Measurements from ENCODE around the gene CRYBG3. TPM values are rescaled to one million over a fixed set of nuclear protein-coding genes. Genes with fewer than 3 reads are reported as not detected.

The CRYBG3 gene
- total RNA-seq (11.8 and 20.9 TPM in 2 replicates), polyA plus RNA-seq (2.7 and 7.7 TPM in 2 replicates)

DNA sequence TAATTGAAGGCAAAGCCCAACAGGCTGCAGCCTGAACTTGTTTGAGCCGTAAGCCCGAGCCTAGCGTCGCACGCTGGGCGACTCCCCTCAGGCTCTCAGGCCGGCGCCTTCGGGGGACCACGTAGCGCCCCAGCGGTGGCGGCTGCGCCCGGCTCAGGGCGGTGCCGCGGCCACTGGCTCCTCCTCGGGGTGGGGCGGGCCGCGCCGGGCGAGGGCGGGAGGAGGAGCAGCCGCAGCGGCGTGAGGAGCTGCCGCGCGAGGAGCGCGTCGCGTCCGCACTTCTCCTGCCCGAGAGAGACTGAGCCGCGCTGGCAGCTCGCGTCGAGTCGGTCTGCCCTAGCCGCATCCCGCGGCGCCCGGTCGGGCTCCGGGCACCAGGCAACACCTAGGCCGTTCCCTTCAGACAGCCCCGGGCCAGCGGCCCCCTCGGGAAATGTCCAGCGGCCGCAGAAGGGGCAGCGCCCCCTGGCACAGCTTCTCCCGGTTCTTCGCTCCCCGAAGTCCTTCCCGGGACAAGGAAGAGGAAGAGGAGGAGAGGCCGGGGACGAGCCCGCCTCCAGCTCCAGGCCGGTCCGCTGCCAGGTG is at the start of gene CRYBG3:
Gene CRYBG3, plus strand, starts transcription at position 238 of the 585 bp plus-strand sequence. Its CDS starts 196 bp downstream, at position 434.
- no peaks in the 10 kb centered on the region for H3K9me3 ChIP-seq (ENCODE audit: low read depth)
- peak within 1 kb of the TSS; percentile 86 for H3K4me3 ChIP-seq
- H3K27ac ChIP-seq, result peak within 1 kb of the TSS; percentile 61
- peak; percentile 86 to 91 for DNase-seq (ENCODE audit: low read depth in 1 of 2, low spot score in 1 of 2)
- H3K27me3 ChIP-seq, result peaks cover 15% of the 10 kb centered on the region
- TF ChIP-seq, protein P1, sequence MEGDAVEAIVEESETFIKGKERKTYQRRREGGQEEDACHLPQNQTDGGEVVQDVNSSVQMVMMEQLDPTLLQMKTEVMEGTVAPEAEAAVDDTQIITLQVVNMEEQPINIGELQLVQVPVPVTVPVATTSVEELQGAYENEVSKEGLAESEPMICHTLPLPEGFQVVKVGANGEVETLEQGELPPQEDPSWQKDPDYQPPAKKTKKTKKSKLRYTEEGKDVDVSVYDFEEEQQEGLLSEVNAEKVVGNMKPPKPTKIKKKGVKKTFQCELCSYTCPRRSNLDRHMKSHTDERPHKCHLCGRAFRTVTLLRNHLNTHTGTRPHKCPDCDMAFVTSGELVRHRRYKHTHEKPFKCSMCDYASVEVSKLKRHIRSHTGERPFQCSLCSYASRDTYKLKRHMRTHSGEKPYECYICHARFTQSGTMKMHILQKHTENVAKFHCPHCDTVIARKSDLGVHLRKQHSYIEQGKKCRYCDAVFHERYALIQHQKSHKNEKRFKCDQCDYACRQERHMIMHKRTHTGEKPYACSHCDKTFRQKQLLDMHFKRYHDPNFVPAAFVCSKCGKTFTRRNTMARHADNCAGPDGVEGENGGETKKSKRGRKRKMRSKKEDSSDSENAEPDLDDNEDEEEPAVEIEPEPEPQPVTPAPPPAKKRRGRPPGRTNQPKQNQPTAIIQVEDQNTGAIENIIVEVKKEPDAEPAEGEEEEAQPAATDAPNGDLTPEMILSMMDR (IDR thresholded peaks at IDR 0.05; ENCODE audit: low read depth, low read length), result peak; percentile 47
- no peaks in the 10 kb centered on the region for H3K36me3 ChIP-seq
- peaks cover 10% of the 10 kb centered on the region for H3K4me1 ChIP-seq (ENCODE audit: low read depth)

DNA sequence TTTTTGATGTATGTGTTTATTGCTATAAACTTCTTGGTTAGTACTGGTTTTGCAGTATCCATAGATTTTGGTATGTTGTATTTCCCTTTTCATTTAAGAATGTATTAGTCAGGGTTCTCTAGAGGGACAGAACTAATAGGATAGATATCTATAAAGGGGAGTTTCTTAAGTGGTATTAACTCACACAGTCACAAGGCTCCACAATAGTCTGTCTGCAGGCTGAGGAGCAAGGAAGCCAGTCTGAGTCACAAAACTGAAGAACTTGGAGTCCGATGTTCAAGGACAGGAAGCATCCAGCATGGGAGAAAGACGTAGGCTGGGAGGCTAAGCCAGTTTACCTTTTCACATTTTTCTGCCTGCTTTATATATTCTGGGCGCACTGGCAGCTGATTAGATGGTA is 48.9 kb upstream of the CRYBG3 start:
- Histone ChIP-seq H3K9me3 (ENCODE audit: low read depth) (no peaks in the 10 kb centered on the region), H3K27me3 (no peaks in the 10 kb centered on the region), H3K4me1 (ENCODE audit: low read depth) (no peaks in the 10 kb centered on the region), H3K27ac (no peak overlapping the region), H3K4me3 (no peak overlapping the region), H3K36me3 (peaks cover 4% of the 10 kb centered on the region)
- DNase-seq (ENCODE audit: low read depth in 1 of 2, low spot score in 1 of 2), result no peak
- TF ChIP-seq, protein P1 (IDR thresholded peaks at IDR 0.05; ENCODE audit: low read depth, low read length), result no peak

DNA sequence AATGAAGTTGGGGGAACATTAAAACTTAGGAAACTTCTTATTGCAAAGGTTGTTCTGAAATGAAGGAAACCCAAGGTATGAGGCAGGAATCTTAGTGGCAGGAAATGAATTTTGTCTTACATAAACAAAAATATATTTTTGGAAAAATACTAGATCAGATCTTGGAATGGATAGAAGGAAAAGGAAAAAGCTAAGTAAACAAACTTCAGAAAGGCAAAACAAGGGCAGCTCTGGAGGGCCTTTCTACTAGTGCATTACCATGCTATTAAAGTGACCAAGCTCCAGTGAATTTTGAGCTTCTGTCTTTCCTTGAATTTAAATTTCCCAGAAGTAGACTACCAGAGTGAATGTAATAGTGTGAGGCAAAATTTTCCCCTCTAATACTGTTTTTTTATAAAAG is 43.7 kb upstream of the CRYBG3 start:
- peaks cover 5% of the 10 kb centered on the region for H3K4me1 ChIP-seq (ENCODE audit: low read depth)
- no peak overlapping the region for H3K27ac ChIP-seq
- peaks cover 2% of the 10 kb centered on the region for H3K36me3 ChIP-seq
- no peaks in the 10 kb centered on the region for H3K9me3 ChIP-seq (ENCODE audit: low read depth)
- TF ChIP-seq, protein P1 (IDR thresholded peaks at IDR 0.05; ENCODE audit: low read depth, low read length), result no peak
- no peaks in the 10 kb centered on the region for H3K27me3 ChIP-seq
- DNase-seq (ENCODE audit: low read depth in 1 of 2, low spot score in 1 of 2), result no peak
- H3K4me3 ChIP-seq, result no peak overlapping the region

DNA sequence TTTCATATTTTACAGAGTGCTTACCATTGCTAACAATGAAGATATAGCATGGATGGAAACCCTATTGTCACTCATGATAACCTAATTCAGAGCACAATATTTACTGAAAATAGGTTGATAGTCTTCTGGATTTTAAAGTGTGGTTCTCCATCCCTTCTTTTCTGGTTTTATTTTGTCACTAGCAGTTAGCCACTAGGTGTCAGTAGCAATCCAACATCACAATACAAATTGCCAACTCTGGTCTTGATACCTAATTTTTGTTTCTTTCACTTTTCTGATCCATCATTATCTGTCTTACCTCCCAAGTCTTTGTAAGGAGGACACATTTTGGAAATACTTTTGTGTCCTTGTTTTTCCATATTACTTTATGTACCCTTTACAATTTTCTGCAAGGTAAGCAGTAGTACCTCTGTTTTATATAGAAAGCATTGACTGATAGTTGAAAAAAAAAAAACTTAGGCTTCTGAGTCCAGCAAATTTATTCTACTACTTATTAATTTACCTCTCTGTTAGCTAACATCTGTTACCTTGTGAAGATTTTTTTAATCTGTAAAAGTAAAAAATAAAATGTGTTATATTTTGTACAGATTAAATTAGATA is 28.3 kb upstream of the CRYBG3 start:
- Histone ChIP-seq H3K36me3 (no peaks in the 10 kb centered on the region), H3K4me3 (no peak overlapping the region), H3K9me3 (ENCODE audit: low read depth) (no peaks in the 10 kb centered on the region), H3K27me3 (no peaks in the 10 kb centered on the region), H3K27ac (no peak overlapping the region), H3K4me1 (ENCODE audit: low read depth) (no peaks in the 10 kb centered on the region)
- TF ChIP-seq, protein P1 (IDR thresholded peaks at IDR 0.05; ENCODE audit: low read depth, low read length), result peak; percentile 73
- peak; percentile 53 to 76 for DNase-seq (ENCODE audit: low read depth in 1 of 2, low spot score in 1 of 2)

DNA sequence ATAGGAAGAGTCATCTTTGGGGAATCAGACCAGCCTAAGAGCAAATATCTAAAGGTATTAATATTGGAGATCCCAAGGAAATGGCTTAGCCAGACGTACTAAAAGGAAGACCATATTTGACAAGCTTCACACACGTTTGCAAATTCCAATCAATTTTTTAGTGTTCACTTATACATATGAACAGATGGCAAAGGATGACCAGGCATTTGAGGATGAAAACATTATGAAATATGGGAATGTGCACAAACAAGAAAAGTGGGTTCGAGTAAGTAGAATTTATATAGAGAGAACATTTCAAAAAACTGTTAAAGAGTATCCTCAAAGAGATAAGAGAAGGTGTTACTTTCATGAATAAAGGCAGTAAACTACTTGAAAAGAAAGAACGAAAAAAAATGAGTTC is 25.9 kb upstream of the CRYBG3 start:
- H3K9me3 ChIP-seq (ENCODE audit: low read depth), result no peaks in the 10 kb centered on the region
- TF ChIP-seq, protein P1 (IDR thresholded peaks at IDR 0.05; ENCODE audit: low read depth, low read length), result no peak
- H3K27me3 ChIP-seq, result no peaks in the 10 kb centered on the region
- H3K4me3 ChIP-seq, result no peak overlapping the region
- no peaks in the 10 kb centered on the region for H3K36me3 ChIP-seq
- DNase-seq (ENCODE audit: low read depth in 1 of 2, low spot score in 1 of 2), result no peak
- H3K4me1 ChIP-seq (ENCODE audit: low read depth), result no peaks in the 10 kb centered on the region
- H3K27ac ChIP-seq, result no peak overlapping the region

Data from cardiac muscle cell (in vitro differentiated cells and primary cell).